GM19351 (cell line): Measurements from ENCODE around the gene EIF3A.
"Not testable (repeated sequence)": the region's sequence is repeated elsewhere in the genome, so short reads cannot be mapped to it uniquely, and the experiment has no call there.

Experiments
- ATAC-seq: cut with Tn5 transposase; IDR thresholded peaks from one replicate; pipeline ENCODE4 v1.9.1; 2021; ENCODE audit warnings: mild to moderate bottlenecking, moderate library complexity; ENCODE audit not compliant: unreplicated experiment

EIF3A gene, protein sequence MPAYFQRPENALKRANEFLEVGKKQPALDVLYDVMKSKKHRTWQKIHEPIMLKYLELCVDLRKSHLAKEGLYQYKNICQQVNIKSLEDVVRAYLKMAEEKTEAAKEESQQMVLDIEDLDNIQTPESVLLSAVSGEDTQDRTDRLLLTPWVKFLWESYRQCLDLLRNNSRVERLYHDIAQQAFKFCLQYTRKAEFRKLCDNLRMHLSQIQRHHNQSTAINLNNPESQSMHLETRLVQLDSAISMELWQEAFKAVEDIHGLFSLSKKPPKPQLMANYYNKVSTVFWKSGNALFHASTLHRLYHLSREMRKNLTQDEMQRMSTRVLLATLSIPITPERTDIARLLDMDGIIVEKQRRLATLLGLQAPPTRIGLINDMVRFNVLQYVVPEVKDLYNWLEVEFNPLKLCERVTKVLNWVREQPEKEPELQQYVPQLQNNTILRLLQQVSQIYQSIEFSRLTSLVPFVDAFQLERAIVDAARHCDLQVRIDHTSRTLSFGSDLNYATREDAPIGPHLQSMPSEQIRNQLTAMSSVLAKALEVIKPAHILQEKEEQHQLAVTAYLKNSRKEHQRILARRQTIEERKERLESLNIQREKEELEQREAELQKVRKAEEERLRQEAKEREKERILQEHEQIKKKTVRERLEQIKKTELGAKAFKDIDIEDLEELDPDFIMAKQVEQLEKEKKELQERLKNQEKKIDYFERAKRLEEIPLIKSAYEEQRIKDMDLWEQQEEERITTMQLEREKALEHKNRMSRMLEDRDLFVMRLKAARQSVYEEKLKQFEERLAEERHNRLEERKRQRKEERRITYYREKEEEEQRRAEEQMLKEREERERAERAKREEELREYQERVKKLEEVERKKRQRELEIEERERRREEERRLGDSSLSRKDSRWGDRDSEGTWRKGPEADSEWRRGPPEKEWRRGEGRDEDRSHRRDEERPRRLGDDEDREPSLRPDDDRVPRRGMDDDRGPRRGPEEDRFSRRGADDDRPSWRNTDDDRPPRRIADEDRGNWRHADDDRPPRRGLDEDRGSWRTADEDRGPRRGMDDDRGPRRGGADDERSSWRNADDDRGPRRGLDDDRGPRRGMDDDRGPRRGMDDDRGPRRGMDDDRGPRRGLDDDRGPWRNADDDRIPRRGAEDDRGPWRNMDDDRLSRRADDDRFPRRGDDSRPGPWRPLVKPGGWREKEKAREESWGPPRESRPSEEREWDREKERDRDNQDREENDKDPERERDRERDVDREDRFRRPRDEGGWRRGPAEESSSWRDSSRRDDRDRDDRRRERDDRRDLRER (N-terminal part only)

DNA sequence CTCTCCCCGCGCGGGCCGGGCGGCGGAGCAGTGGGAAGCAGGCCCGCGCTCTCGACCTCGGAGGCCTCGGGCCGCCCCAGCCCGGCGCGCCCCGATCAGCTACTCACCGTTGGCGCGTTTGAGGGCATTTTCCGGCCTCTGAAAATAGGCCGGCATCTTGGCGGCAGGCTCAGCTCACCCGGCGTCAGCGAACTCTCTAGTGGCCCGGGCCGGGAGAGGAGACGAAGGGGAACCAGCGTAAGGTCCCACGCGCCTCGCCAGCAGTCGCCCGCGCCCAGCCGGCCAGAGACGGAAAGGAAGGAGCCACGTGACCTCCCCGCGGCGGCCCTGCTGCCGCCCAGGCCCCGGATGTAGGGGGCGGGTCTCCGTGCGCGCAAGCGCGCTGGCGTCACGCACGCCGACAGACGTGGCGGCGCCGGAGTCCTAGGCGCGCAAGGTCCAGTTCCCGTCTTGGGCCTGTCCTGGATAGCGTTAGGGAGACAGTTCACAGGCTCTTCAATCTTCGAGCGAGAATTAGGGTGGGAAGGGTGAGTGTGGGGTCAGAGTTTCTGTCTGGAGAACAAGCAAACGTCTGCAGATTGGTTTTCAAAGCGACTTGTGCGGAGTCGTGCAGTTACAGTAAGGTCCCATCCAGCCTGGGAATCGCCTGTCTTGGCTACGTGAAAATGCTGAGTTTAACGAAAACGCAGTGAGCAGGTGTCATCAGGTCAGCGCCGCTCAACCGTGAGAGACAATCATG lies at the start of gene EIF3A:
Gene EIF3A (minus strand): TSS at position 297 of the 739 bp plus-strand sequence. CDS start 141 bp downstream, at position 156.
- peak; percentile 75 for ATAC-seq

DNA sequence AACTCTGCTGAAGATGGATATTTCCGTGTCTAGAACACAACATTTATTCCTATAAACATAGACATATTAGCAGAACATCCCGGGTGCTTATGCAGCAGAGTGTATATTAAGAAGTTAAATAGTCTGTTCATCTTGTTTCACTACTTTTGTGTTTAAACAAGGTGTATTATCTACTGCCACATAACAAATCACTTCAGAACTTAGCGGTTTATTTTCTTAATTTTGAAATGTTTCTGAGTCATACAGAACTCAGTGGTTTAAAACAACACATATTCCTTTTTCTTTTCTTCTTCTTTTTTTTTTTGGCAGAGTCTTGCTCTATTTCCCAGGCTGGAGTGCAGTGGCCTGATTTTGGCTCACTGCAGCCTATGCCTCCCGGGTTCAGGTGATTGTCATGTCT lies 49.1 kb upstream of the EIF3A start:
- no peak for ATAC-seq

DNA sequence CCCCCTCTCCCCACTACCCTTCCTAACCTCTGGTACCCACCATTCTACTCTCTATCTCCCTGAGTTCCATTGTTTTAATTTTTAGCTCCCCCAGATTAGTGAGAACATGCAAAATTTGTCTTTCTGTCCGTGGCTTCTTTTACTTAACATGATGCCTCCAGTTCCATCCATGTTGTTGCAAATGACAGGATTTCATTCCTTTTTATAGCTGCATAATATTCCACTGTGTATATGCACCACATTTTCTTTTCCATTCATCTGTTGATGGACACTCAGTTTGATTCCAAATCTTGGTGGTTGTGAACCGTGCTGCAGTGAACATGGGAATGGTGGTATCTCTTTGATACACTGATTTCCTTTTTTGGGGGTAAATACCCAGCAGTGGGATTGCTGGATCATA lies 45.3 kb upstream of the EIF3A start:
- ATAC-seq = no peak

DNA sequence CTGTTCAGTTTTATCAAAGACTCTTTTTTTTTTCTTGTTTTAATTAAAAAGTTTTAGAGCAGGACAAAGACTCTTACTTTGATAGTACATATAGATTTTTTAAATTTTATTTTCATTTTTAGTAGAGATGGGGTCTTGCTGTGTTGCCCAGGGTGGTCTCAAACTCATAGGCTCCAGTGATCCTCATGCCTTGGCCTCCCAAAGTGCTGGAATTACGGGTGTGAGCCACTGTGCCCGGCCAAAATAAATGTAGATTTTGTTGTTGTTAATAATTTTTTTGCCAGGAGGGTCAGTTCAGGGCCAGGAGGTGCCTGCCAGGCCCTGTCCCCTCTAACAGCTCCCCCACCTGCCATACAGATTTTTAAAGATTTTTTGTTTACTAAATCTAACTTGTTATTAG lies 40.3 kb upstream of the EIF3A start:
- no peak for ATAC-seq

DNA sequence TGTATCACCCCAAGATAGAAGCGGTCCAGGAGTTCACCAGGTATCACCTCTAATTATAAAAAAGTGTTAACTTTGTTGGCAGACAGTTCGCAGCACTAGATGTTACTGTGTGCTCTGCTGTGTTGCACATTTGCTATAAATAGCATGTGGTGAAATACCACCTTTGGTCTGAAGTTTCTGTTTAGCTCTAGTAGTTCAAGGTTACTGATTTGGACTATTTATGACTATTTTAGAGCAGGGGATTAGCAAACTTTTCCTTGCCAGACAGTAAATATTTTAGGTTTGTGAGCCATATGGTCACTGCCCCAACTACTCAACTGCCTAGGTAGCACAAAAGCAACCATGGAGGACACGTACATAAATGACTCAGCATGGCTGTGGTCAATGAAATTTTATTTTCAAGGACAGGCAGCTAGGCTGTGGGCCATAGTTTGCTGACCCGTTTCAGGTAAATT lies 39.8 kb upstream of the EIF3A start:
- peak; percentile 89 for ATAC-seq

DNA sequence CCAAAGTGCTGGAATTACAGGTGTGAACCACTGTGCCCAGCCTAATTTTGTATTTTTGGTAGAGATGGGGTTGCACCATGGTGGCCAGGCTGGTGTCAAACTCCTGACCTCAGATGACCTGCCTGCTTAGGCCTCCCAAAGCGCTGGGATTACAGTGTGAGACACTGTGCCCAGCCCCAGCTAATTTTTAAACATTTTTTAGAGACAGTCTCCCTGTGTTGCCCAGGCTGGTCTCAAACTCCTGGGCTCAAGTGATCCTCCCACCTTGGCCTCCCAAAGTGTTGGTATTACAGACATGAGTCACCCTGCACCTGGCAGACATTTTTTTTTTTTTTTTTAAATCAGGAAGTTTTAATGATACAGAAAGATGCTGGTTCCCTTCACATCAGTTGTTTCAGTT lies 38.8 kb upstream of the EIF3A start:
- ATAC-seq = no peak

DNA sequence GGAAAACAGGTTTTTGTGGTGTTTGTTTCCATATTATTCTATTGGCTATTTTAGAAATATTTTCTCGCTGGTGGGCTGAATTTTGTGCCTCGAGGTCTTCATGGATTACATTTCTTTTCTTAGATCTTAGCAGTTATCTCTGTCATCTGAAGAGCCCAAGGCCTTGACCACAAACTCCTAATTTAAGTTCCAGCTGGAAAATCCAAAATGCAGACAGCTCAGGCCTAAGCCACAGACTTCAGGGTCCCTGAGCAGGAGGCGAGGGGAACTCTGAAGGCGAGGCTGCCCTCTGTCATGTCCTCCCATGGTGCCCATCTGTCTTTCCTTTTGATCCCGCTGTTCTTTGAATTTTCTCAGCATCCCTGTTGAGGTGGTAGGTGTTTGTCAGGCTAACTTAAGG lies 37.6 kb upstream of the EIF3A start:
- ATAC-seq = no peak

DNA sequence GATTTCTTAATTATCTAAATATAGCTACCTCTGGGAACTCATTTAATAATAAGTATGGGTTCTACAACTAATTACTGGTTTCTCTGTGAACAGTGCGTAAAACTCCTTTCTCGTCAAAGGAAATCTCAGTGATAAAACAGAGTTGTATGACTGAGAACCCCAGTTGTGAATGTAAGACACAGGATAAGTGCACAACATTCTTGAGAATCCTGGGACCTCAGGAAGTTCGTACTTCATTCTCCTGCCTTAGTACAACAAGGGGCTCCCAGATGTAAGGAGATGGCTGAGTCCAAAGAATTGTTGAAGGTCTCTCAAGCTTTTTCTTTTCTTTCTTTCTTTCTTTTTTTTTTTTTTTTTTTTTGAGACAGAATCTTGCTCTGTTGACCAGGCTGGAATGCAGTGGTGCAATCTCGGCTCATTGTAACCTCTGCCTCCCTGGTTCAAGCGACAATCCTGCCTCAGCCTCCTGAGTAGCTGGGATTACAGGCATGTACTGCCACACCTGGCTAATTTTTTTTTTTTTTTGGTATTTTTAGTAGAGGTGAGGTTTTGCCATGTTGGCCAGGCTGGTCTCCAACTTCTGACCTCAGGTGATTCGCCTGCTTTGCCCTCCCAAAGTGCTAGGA lies 35.8 kb upstream of the EIF3A start:
- ATAC-seq = no peak

DNA sequence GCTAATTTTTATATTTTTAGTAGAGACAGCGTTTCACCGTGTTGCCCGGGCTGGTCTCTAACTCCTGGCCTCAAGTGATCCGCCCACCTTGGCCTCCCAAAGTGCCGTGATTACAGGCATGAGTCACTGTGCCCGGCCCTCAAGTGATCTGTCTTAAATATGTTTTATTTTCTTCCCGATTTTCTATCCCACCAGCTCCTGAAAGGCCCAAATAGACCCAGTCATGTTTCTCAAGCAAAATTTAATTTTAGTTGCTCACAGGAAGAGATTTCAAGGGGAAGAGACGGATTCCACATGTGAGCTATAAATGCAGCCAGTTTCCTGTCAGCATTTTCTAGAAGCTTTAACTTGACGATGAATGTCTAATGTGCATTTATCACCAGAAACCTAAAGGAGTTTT lies 35.3 kb upstream of the EIF3A start:
- ATAC-seq = no peak

DNA sequence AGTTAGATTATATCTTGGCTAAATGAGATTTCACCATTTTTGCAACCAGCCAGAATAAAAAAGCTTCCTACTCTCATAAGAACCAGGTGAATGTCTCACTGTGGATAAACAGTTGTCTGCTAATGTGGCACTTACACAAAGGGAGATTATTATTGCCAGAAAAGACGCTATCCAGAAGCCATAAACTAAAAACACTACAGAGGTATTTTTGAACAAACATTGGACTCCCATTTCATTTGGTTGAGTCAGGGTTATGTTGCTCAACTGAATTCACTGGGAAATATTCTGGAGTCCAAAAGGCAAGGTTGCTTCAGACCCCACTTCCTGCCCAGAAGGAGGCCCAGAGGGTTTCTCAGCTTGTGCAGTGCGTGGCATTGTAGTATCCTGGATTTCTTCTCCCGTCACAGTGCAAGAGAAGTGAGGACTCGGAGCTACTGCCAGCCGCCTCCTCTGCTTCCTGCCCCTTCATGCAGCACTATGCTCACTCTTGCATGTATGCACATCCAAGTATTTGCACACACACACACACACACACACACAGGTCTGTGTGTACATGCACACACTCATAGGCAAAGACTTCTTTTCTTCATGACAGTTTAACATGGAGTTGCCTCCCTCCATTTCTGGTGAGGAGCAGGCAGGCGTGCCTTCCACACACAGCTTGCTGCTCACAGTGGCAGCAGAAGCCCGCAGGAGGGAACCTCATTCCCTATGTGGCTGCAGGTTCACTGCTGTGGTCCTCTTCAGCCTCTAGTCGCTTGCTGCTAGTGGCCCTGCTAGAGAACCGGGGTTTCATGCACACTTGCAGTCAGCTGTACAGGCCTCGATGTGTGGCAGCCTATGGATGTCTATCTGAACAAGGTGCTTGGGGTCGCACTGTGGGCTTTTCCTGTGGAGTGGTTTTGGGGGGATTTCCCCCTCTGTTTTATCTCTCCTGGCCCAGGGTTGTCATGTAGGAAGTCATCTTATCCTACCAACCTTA lies 33.4 kb upstream of the EIF3A start:
- ATAC-seq = no peak

DNA sequence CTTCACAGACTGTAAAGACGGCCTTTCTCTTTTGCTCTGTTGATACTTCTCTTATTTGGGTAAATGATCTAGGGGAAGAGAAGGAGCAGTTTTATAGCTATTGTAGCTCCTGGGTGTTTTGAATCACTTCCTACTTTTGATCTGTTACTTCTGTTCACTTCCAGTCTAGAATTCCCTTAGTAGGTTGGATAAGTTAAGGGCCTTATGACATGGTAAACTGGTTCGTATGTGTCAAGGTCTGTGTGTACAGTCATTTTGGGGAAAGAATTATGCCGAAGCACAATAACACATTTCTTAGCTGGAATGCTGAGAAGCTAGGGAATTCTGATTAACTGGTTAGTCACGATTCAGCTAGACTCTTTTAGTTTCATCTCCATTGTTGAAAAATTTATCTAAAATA lies 31.4 kb upstream of the EIF3A start:
- no peak for ATAC-seq

DNA sequence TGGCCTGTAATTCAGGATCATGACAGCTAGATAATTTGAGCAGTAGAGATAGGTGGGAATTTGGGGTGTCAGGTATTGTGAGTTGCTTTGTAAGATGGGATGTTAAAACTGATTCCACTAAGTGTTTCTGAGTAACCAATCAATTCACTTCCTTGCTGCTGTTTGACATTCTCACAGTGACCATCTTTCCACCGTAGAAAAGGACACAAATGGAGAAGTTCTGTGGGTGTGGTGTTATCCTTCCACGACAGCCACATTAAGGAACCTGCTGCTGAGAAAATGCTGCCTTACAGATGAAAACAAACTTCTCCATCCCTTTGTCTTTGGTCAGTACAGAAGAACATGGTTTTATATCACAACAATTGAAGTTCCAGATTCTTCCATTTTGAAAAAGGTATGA lies 27.2 kb upstream of the EIF3A start:
- not testable (repeated sequence) for ATAC-seq

DNA sequence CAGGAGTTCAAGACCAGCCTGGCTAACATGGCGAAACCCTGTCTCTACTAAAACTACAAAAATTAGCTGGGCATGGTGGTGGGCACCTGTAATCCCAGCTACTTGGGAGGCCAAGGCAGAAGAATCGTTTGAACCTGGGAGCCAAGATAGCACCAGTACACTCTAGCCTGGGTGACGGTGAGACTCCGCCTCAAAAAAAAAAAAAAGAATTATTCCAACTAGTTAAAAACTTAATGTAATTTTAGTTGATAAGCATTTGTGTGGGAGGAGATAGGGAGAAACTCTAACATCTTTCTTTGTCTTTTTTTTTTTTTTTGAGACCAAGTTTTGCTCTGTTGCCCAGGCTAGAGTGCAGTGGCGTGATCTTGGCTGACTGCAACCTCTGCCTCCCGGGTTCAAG lies 26.5 kb upstream of the EIF3A start:
- not testable (repeated sequence) for ATAC-seq

DNA sequence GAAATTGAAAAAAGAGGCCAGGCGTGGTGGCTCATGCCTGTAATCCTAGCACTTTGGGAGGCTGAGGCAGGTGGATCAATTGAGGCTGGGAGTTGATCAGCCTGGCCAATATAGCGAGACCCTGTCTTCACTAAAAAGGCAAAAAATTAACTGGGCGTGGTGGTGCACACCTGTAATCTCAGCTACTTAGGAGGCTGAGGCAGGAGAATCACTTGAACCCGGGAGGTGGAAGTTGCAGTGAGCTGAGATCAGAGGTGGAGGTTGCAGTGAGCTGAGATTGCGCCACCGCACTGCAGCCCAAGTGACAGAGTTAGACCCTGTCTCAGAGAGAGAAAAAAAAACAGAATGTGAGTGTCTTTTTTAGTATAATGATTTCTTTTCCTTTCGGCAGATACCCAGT lies 25.3 kb upstream of the EIF3A start:
- ATAC-seq = not testable (repeated sequence)

DNA sequence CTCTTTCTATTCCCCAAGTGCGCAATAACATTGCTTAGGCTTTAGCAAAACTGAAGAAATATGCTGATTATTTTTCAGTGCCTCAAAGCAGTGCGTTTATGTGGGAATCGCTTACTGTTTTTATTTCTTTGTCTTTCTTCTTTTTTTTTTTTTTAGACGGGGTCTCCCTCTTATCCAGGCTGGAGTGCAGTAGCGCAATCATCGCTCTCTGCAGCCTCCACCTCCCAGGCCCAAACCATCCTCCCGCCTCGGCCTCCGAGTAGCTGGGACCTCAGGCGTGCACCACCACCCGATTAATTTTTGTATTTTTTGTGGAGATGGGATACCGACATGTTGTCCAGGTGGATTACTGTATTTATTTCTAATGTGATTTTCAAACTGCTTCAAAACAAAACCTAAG lies 24.5 kb upstream of the EIF3A start:
- no peak for ATAC-seq

DNA sequence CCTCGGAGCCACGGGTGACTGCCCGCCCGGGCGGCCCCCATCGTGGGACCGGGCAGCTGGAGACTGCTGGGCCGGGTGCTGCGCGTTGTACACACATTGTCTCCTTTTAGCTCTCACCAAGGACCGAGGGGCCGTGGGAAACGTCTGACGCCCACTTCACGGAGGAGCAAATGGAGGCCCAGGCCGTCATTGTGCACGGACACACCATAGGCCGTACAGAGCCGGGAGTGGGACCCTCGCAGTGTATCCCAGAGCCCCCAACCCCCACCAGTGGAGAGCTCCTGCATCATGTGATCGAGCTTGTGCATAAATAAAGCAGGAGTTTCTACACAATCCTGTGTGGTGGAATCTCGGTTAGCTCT lies 24.0 kb upstream of the EIF3A start:
- peak; percentile 31 for ATAC-seq

DNA sequence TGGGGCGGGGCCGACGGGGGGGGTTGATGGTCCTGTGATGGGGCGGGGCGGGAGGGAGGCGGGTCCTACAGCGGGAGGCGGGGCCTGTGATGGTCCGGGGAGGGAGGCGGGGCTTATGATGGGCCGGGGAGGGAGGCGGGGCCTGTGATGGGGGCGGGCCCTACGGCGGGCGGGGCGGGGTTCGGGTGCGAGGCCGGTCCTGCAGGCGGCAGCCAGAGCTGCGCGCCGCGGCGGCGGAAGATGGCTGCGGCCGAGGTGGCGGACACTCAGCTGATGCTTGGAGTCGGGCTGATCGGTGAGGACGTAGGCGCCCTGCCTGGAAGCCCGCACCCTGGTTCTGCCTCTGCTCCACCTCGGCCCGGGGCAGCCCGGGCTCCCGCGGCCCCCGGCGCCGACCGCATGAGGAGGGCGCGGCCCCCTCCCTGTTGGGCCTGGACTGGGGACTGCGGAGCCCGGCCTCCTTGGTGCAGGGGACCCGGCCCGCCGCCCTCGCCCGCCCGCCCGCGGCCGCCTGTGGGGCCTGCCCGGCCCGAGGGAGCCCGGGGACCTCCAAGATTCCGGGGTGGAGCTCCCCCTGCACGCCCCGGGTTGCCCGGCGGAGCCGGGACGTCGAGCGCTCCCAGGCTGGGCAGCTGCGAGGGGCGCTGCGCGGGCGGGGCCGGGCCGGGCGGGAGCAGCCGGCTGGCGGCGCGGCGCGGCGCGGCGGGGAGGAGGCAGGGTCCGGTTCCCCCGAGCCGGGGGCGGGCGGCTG lies 23.5 kb upstream of the EIF3A start, which contains the start of gene DENND10:
Gene DENND10 (plus strand): TSS at position 211 of the 751 bp plus-strand sequence. CDS start 30 bp downstream, at position 241.
- peak; percentile 76 for ATAC-seq
